Measurements from ENCODE around the gene PAPOLG.

PAPOLG gene

DNA sequence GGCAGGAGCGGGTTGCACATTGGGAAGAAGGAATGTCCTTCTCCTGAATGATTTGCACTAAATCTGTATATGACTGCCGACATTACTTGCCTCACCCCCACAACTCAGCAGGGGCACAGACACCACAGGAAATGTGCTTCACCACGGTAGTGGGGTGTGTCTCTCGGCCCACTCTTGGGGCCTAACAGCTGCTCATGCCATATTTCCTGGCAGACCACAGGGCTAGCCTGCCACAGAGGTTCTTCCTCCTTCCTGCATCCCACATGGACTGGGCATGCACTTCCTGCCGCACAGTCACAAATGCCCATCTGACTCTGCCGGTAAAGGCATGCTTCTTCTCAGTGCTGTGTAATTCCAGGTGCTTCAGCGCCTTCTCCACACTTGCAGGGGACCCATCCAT is 10.3 kb upstream of the PAPOLG start:
- Histone ChIP-seq H2AFZ (ENCODE audit: low read length) (no peak overlapping the region), H3K4me2 (ENCODE audit: low read length) (no peak overlapping the region), H3K27ac (ENCODE audit: low read depth, low read length, poor library complexity, severe bottlenecking) (no peak overlapping the region), H3K9me3 (ENCODE audit: low read length) (no peaks in the 10 kb centered on the region), H3K36me3 (ENCODE audit: insufficient read depth, low read length) (no peaks in the 10 kb centered on the region), H3K4me1 (ENCODE audit: insufficient read depth, low read length, severe bottlenecking) (no peaks in the 10 kb centered on the region), H3K27me3 (ENCODE audit: insufficient read depth, low read length) (no peaks in the 10 kb centered on the region; the same call in 1 of the 2 replicates), H3K79me2 (ENCODE audit: insufficient read depth, low read length) (no peaks in the 10 kb centered on the region), H3K9ac (ENCODE audit: low read length) (no peak overlapping the region), H3K4me3 (ENCODE audit: low read depth, low read length, poor library complexity, severe bottlenecking) (no peak overlapping the region), H4K20me1 (ENCODE audit: insufficient read depth, low read length) (no peaks in the 10 kb centered on the region), H3K9me2 (ENCODE audit: low read depth, low read length) (no peaks in the 10 kb centered on the region), H3F3A (ENCODE audit: insufficient read depth, low read length) (no peaks in the 10 kb centered on the region)
- TF ChIP-seq CTCF (IDR thresholded peaks at IDR 0.05; ENCODE audit: low read length) (no peak), EZH2 (IDR thresholded peaks at IDR 0.05; ENCODE audit: borderline replicate concordance, low read length) (no peak)

DNA sequence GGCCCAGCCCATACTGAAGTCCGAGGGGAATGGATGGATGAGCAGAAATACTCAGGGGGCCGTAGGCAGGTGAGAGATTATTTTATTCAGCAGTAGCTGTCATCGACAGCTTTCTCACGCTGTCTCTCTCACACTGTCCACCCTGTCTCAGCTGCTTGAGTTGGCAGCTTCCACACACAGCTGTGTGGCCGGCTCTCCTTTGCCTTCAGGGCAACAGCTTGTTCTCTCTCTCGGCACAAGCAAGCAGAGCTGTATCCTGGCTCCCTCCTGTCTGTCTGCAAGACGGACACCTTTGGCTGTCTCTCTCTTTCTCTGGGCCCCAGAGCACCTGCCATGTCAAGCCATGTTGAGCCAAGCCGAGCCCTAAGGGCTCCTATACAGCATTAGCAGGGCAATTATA is 9.8 kb upstream of the PAPOLG start:
- Histone ChIP-seq H3K79me2 (ENCODE audit: insufficient read depth, low read length) (no peaks in the 10 kb centered on the region), H3F3A (ENCODE audit: insufficient read depth, low read length) (no peaks in the 10 kb centered on the region), H3K4me2 (ENCODE audit: low read length) (no peak overlapping the region), H3K27ac (ENCODE audit: low read depth, low read length, poor library complexity, severe bottlenecking) (no peak overlapping the region), H3K9ac (ENCODE audit: low read length) (no peak overlapping the region), H3K9me3 (ENCODE audit: low read length) (no peaks in the 10 kb centered on the region), H4K20me1 (ENCODE audit: insufficient read depth, low read length) (no peaks in the 10 kb centered on the region), H3K36me3 (ENCODE audit: insufficient read depth, low read length) (no peaks in the 10 kb centered on the region), H2AFZ (ENCODE audit: low read length) (no peak overlapping the region), H3K9me2 (ENCODE audit: low read depth, low read length) (no peaks in the 10 kb centered on the region), H3K27me3 (ENCODE audit: insufficient read depth, low read length) (no peaks in the 10 kb centered on the region; the same call in 1 of the 2 replicates), H3K4me1 (ENCODE audit: insufficient read depth, low read length, severe bottlenecking) (no peaks in the 10 kb centered on the region), H3K4me3 (ENCODE audit: low read depth, low read length, poor library complexity, severe bottlenecking) (no peak overlapping the region)
- TF ChIP-seq EZH2 (IDR thresholded peaks at IDR 0.05; ENCODE audit: borderline replicate concordance, low read length), result no peak

DNA sequence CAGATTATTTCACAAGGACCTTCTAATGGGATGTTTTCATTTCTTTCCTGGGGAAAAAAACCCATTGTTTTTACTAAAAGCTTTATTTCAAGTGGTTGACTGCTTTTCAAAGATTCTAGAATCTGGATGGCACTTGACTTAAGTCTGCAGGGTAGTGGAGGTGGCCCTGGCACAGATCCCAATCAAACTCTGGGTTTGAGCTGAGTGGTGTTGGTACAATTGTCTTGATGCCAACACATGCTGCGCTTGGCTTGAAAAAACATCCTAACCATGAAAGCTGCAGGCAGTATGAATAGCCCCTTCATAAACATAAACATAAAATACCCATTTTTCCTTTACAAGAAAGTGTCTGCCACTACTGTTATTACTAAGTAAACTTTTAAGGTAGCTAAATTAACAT is 3.6 kb downstream of the PAPOLG start:
- no peaks in the 10 kb centered on the region for H3K27me3 ChIP-seq (ENCODE audit: insufficient read depth, low read length)
- H2AFZ ChIP-seq (ENCODE audit: low read length), result no peak overlapping the region
- H3K79me2 ChIP-seq (ENCODE audit: insufficient read depth, low read length), result peaks cover 25% of the 10 kb centered on the region
- H3K4me1 ChIP-seq (ENCODE audit: insufficient read depth, low read length, severe bottlenecking), result peaks cover 17% of the 10 kb centered on the region
- no peaks in the 10 kb centered on the region; the same call in 1 of the 2 replicates for H4K20me1 ChIP-seq (ENCODE audit: insufficient read depth, low read length)
- no peaks in the 10 kb centered on the region for H3F3A ChIP-seq (ENCODE audit: insufficient read depth, low read length)
- no peak overlapping the region for H3K4me2 ChIP-seq (ENCODE audit: low read length)
- H3K36me3 ChIP-seq (ENCODE audit: insufficient read depth, low read length), result peaks cover 49% of the 10 kb centered on the region
- no peak overlapping the region for H3K27ac ChIP-seq (ENCODE audit: low read depth, low read length, poor library complexity, severe bottlenecking)
- no peak overlapping the region for H3K4me3 ChIP-seq (ENCODE audit: low read depth, low read length, poor library complexity, severe bottlenecking)
- H3K9me3 ChIP-seq (ENCODE audit: low read length), result no peaks in the 10 kb centered on the region
- no peak overlapping the region for H3K9ac ChIP-seq (ENCODE audit: low read length)
- no peaks in the 10 kb centered on the region for H3K9me2 ChIP-seq (ENCODE audit: low read depth, low read length)
- no peak for TF ChIP-seq CTCF (IDR thresholded peaks at IDR 0.05; ENCODE audit: low read length)
- TF ChIP-seq EZH2 (IDR thresholded peaks at IDR 0.05; ENCODE audit: borderline replicate concordance, low read length), result no peak

DNA sequence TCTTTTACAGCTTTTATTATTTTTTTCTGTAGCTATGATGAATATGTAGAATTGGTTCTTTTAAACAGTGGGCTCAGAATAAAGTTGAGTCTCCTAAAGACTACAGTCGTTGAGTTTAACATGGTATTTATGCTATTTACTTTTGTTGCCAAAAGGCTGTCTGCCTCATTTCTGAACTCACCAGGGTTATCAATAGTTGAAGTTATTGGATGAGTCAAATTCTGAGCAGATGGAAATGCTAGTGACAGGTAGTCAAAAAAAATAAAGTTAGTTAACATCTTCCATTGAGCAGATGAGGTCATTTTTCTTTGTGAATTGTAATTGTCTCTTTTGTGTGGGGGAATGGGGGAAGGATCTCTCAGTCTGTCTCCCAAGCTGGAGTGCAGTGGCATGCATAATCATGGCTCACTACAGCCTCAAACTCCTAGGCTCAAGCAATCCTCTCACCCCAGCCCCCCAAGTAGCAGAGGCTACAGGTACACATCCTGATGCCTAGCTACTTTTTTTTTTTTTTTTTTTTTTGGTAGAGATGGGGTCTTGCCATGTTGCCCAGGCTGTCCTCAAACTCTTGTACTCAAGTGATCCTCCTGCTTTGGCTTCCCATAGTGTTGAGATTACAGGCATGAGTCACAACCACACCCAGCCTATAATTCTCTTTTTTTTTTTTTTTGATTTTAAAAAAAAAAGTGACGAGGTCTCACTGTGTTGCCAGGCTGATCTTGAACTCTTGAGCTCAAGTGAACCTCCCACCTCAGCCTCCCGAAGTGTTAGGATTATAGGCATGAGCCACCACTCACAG is 8.9 kb downstream of the PAPOLG start:
- TF ChIP-seq CTCF (IDR thresholded peaks at IDR 0.05; ENCODE audit: low read length) (no peak), EZH2 (IDR thresholded peaks at IDR 0.05; ENCODE audit: borderline replicate concordance, low read length) (no peak)
- H3K4me3 ChIP-seq (ENCODE audit: low read depth, low read length, poor library complexity, severe bottlenecking), result no peak overlapping the region
- no peak overlapping the region for H3K9ac ChIP-seq (ENCODE audit: low read length)
- no peaks in the 10 kb centered on the region for H3K4me1 ChIP-seq (ENCODE audit: insufficient read depth, low read length, severe bottlenecking)
- no peak overlapping the region for H3K27ac ChIP-seq (ENCODE audit: low read depth, low read length, poor library complexity, severe bottlenecking)
- no peak overlapping the region for H3K4me2 ChIP-seq (ENCODE audit: low read length)
- H3K9me3 ChIP-seq (ENCODE audit: low read length), result no peaks in the 10 kb centered on the region
- H3K79me2 ChIP-seq (ENCODE audit: insufficient read depth, low read length), result no peaks in the 10 kb centered on the region
- H2AFZ ChIP-seq (ENCODE audit: low read length), result no peak overlapping the region
- H3F3A ChIP-seq (ENCODE audit: insufficient read depth, low read length), result no peaks in the 10 kb centered on the region
- no peaks in the 10 kb centered on the region for H3K9me2 ChIP-seq (ENCODE audit: low read depth, low read length)
- H3K27me3 ChIP-seq (ENCODE audit: insufficient read depth, low read length), result no peaks in the 10 kb centered on the region
- H3K36me3 ChIP-seq (ENCODE audit: insufficient read depth, low read length), result peaks cover 95% of the 10 kb centered on the region
- no peaks in the 10 kb centered on the region for H4K20me1 ChIP-seq (ENCODE audit: insufficient read depth, low read length)

Data from OCI-LY1 (cell line).